Hematopoietic multipotent progenitor cell treated with erythropoietin and hydrocortisone succinate and interleukin-3 and kit ligand, for 15 days (in vitro differentiated cells): ENCODE data around the gene PCYT1B.

Experiments
- DNase-seq: peaks from one replicate; pipeline ENCODE4 v3.0.0-alpha.2; 2015; ENCODE audit warnings: low spot score

PCYT1B gene

GRCh38 chrX:24525455-24525854 lies 121.7 kb downstream of the PCYT1B start:
- no peak for DNase-seq

- no peak for DNase-seq
Observed at GRCh38 chrX:24520472-24520871, 126.7 kb downstream of the PCYT1B start.

GRCh38 chrX:24515447-24515846 lies 131.7 kb downstream of the PCYT1B start:
- DNase-seq: no peak

- no peak for DNase-seq
Observed at GRCh38 chrX:24513416-24513815, 133.7 kb downstream of the PCYT1B start.

- no peak for DNase-seq
Observed at GRCh38 chrX:24508375-24508774, 138.8 kb downstream of the PCYT1B start.
